GM21723 (cell line): Measurements from ENCODE around the gene MAPK13.
"Not testable (repeated sequence)": the region's sequence is repeated elsewhere in the genome, so short reads cannot be mapped to it uniquely, and the experiment has no call there.

Source experiments
- ATAC-seq: cut with Tn5 transposase; IDR thresholded peaks from one replicate; pipeline ENCODE4 v1.9.1; 2021; ENCODE audit warnings: mild to moderate bottlenecking, moderate library complexity; ENCODE audit not compliant: unreplicated experiment

Gene MAPK13

DNA sequence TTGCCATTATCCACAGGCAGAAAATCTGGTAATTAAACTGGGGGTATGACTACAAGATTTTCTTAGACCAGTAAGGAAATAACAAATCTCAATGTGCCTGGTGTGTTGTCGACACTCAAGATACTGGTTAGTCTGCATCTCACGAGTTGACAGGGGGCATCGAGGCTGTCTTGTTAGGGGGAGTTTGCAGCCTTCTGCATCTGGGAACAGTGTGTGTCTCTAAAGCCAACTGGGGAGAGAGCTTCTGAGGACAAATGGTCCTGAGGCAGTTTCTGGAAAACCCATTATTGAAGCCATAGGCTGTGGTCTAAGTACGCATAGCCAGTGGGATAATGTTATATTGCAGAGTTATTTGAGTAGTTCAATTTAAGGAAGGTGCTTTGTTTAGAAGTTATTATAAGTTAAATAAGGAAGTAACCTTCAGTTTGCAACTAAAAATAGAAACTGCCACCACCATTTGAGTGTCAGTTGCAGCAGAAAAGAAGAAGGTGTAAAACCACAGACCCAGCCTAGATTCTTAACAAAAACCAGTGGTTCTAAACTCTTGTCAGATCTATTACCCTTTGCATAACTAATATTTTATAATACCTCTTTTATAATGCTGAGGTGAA, 15.4 kb upstream of the MAPK13 start:
- peak; percentile 52 for ATAC-seq

DNA sequence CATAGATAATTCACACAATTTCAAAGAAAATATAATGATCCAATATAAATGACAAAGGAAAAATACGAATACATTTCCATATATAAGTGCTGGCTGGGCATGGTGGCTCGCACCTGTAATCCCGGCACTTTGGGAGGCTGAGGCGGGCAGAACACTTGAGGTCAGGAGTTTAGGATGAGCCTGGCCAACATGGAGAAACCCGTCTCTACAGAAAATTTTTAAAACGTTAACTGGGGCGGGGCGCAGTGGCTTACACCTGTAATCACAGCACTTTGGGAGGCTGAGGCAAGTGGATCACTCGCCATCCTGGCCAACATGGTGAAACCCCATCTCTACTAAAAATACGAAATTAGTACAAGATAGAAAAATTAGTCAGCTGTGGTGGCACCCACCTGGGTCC, 14.9 kb upstream of the MAPK13 start:
- ATAC-seq = no peak

GRCh38 chr6:36116066-36116864, 14.0 kb upstream of the MAPK13 start:
- ATAC-seq = no peak

DNA sequence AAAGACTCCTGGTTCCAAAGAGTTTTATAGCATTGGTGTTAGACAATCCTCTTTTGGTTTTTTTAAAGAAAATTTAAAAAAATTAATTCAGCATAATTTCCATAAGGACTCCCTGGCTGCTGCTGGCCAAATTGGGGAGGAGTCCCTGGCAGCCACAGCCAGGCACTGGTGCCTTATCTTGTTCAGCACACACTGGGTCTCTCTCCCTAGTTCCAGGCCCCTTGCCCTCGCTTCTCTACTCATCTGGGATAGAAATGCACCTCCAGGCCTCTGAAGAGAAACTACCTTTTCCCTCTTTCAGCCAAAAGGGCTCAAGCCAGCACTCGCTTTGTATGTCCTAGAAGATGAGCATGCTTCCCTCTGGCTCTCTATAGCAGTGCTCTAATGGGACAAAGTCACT, 13.4 kb upstream of the MAPK13 start:
- no peak for ATAC-seq

- no peak for ATAC-seq
These were observed 12.4 kb upstream of the MAPK13 start for GRCh38 chr6:36117658-36118549.

- ATAC-seq = no peak
These were observed 11.7 kb upstream of the MAPK13 start for GRCh38 chr6:36118550-36119107.

- no peak for ATAC-seq
These were observed 11.1 kb upstream of the MAPK13 start for GRCh38 chr6:36119209-36119608.

DNA sequence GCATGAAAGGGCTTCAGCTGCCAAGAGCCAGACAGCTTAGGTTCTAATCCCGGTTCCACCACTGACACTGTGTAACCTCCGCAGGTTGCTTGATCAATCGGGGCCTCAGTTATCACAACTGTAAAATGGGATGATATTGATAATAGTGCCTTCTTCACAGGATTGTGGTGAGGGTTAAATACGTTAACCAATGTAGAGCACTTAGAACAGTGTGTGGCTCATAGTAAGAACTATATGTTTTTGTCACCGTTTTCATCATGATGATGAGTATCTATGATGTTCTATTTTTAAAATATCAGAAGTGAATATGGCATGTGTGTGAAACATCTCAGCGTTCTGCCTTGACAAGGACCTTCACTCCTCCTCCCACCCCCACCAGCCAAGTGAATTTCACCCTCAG, 10.3 kb upstream of the MAPK13 start:
- ATAC-seq = no peak

GRCh38 chr6:36120539-36120938, 9.8 kb upstream of the MAPK13 start:
- peak; percentile 43 for ATAC-seq

DNA sequence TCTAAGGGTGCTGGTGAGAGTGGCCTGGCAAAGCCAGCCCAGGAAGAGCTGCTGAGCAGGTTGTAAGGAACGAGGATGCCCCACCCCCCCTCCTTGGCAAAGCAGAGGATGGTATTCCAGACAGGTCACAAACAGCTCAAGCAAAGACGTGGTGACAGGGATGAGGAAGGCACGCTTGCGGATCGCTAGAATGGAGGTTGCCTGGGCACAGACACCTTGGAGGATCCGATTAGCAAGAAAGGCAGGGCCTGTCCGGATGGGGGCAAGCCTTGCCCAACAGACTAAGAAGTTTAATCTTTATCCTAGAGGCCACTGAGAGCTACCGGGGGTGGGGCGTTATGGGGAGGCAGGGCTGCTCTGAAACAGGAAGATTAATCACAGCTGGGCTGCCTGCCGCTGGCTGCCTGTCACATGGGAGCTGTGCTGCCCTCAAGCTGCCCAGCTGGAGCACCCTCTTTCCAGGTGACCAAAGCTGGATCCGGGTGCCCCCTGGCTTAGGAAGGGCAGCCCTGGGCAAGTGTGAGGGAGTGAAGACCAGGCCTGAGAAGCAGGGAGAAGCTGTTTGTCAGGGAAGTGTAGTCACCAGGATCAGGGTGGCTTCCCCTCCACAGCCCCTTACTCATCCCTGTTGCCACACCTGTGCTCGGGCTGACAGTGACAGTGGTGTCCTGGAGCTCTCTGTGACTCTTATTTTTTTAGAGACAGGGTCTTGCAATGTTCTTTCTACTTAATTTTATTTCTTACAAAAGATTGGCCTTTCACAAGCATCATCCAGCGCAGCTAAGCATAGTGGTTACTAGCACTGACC, 9.1 kb upstream of the MAPK13 start:
- ATAC-seq = peak; percentile 48

GRCh38 chr6:36121787-36122494, 8.4 kb upstream of the MAPK13 start:
- no peak for ATAC-seq

GRCh38 chr6:36122495-36123269, 7.6 kb upstream of the MAPK13 start:
- ATAC-seq = no peak

DNA sequence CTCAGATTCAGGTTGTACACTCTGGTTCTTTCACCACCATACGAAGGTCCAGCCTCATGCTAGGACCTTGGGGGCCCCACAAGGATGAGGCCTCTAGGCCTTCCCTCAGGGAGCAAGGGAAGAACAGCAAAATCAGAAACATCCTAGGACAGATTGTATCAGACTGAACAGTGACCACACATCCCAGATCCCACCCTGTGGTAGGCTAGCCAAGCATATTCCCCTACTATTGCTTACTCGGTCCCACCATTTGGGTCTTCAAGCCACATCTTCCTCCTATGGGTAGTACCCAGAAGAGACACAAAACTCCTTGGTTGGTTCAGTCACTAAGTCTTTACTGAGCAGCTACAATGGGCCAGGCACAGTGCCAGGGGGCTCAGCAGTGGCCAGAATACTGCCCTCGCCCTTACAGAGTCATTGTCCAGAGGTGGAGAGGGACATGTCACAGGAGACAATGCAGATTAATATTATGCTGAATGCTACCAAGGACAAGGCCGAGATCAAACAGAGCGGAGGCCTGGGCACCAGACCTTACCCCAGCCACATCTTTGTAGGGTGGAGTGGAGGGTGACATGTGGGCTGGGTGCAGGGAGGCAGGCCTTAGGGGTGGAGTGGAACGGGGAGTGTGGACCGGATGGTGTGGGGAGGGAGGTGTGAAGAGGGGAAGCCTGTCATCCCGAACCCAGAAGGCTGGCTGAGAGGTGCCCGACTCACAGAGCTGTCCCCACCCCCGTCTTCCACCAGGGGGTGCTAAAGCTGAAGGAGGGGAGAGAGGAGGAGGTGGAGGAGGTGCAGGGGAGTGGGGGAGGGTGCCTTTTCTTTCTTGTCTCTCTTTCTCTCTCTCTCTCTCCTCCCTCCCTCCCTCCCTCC, 6.8 kb upstream of the MAPK13 start:
- no peak for ATAC-seq

- not testable (repeated sequence) for ATAC-seq
These were observed 6.0 kb upstream of the MAPK13 start for GRCh38 chr6:36124346-36124745.

DNA sequence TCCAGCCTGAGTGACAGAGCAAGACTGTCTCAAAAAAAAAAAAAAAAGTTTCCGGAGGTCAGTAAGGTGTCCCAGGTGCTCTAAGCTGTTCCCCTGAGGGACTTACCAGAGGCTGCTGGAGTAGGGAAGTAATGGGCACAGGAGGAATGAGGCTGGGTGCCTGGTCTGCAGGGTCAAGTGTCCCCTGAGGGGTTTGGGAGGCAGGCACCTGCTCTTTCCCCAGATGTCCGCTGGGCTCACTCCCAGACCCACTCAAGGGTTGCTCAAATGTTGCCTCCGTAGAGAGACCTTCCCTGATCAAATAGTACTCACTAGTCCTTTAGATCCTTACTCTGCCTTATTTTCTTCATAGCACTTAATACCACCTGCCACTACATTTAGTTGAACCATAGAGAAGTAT, 5.4 kb upstream of the MAPK13 start:
- no peak for ATAC-seq

DNA sequence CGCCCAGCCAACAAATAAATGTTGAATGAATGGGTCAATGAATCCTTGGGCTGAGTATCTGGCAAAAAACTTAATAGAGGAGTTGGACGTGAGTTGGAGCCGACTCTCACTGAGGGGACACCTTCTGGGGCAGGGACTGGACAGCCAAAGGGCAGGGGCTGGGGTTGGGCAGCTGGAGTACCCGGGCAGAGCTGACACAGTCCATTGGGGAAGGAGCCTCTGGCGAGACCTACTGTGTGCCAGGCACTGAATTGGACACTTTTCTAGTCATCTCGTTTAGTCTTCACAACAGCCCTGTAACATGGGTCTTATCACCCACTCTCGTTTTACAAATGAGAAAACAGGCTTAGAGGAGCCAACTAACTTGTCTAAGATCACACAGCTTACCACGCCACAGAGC, 4.7 kb upstream of the MAPK13 start:
- no peak for ATAC-seq

DNA sequence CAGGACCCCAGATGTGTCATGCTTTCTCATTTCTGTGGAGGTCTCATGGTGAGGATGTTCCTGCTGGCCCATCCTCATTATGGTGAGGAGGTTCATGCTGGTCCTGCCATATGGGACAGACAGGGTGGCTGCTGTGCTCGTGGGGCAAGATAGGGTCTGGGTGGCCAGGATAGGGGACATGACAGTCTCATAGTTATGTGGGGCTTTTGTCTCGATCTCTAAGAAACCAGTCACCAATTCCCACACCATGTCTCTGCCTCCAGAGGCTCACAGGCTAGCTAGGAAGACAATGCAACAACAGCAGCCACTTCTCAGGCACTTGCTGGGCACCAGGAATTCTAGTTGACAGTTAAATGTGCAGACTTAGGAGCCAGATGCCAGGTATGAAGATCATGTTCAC, 4.2 kb upstream of the MAPK13 start:
- no peak for ATAC-seq
